SK-N-SH (cell line): Measurements from ENCODE around the gene AFAP1L1.

ENCODE experiments used
- RAD21 ChIP-seq: IDR thresholded peaks from 2 replicates; pipeline ENCODE4 v1.6.1; 2012; ENCODE audit warnings: mild to moderate bottlenecking, low read length
- TF ChIP-seq, protein P1 (sequence below): IDR thresholded peaks from 2 replicates; pipeline ENCODE4 v1.6.1; 2012; ENCODE audit warnings: mild to moderate bottlenecking, low read depth, low read length, moderate library complexity
- TF ChIP-seq, protein P2 (sequence below): fragments of 150-350 bp; IDR thresholded peaks from 2 replicates; pipeline ENCODE4 v1.6.1; 2017; ENCODE audit warnings: antibody characterized with exemption, low read length, low read depth, borderline replicate concordance

DNA sequence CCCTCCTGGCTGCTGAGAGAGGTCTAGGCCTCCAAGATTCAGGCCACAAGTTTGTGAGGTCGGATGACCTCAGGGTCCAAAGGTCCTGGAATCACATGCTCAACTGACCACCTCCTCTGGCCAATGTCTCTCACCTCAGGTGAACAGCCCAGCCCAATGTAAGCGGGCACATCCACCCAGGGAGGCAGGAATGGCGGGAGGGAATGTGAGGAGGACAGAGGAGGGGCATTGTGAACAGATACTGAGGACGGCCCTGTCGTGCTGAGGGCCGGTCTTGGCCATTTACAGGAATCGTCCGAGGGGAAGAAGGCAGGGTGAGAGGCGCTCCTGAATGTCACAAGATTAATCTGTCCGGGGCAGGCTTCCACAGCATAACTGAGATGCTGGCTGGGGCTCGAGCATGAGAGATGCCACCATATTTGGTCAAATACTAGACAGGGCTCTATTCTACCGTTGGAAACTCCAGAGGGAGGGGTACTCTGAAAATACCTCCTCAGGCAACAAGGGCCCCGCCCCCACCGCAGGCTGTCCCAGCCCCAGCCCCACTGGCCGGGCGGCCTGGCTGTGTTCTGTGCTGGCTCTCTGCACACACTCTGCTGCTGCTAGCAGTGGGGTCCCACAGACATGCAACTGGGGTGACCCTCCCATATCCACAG lies 108.9 kb downstream of the AFAP1L1 start:
- TF ChIP-seq, protein P1, sequence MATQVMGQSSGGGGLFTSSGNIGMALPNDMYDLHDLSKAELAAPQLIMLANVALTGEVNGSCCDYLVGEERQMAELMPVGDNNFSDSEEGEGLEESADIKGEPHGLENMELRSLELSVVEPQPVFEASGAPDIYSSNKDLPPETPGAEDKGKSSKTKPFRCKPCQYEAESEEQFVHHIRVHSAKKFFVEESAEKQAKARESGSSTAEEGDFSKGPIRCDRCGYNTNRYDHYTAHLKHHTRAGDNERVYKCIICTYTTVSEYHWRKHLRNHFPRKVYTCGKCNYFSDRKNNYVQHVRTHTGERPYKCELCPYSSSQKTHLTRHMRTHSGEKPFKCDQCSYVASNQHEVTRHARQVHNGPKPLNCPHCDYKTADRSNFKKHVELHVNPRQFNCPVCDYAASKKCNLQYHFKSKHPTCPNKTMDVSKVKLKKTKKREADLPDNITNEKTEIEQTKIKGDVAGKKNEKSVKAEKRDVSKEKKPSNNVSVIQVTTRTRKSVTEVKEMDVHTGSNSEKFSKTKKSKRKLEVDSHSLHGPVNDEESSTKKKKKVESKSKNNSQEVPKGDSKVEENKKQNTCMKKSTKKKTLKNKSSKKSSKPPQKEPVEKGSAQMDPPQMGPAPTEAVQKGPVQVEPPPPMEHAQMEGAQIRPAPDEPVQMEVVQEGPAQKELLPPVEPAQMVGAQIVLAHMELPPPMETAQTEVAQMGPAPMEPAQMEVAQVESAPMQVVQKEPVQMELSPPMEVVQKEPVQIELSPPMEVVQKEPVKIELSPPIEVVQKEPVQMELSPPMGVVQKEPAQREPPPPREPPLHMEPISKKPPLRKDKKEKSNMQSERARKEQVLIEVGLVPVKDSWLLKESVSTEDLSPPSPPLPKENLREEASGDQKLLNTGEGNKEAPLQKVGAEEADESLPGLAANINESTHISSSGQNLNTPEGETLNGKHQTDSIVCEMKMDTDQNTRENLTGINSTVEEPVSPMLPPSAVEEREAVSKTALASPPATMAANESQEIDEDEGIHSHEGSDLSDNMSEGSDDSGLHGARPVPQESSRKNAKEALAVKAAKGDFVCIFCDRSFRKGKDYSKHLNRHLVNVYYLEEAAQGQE = no peak
- TF ChIP-seq, protein P2, sequence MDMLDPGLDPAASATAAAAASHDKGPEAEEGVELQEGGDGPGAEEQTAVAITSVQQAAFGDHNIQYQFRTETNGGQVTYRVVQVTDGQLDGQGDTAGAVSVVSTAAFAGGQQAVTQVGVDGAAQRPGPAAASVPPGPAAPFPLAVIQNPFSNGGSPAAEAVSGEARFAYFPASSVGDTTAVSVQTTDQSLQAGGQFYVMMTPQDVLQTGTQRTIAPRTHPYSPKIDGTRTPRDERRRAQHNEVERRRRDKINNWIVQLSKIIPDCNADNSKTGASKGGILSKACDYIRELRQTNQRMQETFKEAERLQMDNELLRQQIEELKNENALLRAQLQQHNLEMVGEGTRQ = no peak
- no peak for TF ChIP-seq RAD21
